AML-193 (cell line): Measurements from ENCODE around the gene KCTD1.

ENCODE experiments used
- DNase-seq, 2 experiments: peaks; one replicate each; lab custom pipeline; 2025; lab: John Stamatoyannopoulos, UW

Gene KCTD1

DNA sequence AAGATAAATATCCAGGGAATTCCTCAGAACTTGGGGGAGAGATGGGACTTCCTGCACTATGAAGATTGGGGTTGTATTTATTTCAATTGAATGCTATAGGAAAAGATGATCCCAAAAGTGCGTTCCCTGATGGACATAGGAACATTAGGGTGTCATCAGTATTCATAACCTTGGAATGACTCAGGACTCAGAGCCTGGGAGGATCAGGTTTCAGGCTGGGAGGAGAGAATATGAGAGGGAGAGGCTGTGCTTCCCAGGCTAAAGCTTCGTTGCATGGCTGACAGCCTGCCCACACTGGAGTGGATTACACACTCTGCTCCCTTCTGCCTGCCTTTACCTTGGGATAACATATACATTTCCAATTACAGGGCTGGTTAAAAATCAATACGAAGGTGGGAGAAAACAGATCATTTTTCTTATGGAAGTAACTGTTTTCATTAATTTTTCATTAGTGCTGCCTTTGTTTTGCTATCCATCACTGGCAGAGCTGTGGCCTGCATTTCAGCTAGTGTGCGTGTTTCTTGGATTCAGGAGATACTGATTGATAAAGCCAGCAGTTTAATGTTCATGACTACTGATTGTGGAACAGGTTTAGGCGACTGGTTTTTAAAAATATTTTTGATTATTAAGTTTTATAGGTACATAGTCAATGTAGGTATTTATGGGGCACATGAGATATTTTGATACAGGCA, 118.7 kb downstream of the KCTD1 start:
- DNase-seq: no peak

DNA sequence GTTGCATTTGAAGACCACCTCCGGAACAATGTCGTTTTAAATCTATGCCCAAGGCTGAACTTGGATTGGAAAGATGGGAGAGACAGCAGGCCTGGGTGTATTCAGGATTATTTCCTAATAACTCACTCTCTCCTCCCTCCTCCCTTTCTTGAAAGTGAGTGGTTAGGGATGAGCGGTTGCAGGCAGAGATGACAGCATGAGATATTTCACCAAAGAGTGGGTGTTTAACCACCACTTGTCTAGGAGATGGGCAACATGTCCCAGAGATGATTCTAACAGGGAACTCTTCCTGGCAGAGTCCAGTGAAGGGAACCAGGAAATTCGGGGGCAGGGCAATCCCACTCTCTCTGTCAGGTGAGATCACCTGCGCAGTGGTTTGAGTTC, 123.2 kb downstream of the KCTD1 start:
- no peak for DNase-seq

DNA sequence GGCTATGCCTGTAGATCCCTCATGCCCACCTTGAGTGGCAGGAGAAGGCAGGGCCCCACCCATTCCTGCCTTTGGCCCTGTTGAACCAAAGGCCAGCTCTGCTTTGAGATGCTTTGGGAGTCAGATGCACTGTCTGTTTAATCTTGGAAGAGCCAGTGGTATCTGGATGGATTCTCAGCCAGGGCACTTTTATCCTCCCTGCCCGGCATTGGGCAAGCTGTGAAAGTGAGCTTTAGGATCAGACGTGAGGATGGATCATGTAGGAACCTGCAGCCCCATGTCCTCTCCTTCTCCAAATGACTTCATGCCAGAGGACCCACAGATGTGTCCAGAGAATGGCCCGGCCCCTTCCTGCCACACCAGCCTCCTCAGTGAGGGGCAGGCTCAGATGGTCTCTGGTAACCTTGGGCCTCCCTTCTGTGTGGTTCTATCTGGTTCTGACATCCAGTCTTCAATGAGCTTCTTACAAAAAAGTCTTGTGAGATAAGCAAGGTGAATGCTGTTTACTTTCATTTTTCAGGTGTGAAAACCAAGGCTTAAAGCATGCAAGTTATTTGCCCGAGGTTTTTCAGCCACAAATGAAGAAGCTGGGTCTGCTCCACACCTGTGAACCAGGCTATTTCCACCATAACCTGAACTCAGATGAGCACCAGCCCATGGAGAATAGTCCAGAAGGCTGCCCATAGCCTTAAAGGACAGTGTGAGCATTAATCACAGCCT, 123.8 kb downstream of the KCTD1 start:
- DNase-seq: no peak

DNA sequence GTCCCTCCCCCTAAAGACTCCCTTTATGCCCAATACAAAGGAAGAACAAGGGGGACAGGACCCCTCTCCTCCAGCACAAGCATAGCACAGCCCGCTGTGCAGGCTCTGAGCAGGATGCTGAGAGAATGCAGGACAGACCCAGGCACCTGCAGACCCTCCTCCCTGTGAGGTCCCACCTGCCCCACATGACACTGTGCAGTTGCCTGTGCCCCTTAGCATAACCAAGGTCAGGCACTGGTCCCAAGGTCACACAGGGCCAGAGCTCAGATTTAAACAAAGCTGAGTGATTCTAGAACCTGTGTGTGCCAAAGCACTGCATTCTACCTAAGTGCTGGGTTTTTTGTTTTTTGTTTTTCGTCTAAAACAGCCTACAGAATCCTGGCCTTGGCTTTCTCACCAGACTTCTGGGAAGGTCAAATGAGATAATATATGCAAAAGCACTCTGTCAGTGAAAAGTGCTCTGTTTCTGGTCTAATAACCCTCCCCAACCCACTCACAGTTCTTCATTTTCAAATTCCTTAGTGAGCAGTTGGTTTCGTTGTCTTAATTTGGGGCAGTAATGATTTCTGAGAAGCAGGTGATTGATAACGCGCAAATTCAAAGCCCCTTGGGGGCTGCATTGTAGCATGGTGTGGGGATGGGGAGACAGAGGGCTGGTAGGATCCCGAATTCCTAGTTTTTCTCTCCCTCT, 125.7 kb downstream of the KCTD1 start:
- DNase-seq: no peak

DNA sequence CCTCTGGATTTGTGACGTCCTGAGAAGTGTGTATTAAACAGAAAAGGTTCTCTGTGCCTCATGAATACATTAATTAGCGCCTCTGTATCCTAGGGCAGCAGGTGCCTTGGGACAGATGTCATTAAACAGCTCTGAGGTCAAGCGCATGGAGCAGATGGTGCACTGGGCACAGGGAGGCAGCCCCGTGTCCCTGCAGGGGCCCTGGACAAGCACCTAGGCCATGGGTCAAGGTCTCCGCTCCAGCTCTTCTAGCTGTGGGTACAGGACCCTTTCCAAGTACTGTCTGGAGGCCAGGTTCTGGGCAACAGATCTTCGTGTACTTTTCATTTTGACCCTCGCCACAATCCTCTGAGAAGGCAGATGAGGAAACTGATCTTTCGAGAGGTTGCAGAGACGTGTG, 126.4 kb downstream of the KCTD1 start:
- no peak for DNase-seq

DNA sequence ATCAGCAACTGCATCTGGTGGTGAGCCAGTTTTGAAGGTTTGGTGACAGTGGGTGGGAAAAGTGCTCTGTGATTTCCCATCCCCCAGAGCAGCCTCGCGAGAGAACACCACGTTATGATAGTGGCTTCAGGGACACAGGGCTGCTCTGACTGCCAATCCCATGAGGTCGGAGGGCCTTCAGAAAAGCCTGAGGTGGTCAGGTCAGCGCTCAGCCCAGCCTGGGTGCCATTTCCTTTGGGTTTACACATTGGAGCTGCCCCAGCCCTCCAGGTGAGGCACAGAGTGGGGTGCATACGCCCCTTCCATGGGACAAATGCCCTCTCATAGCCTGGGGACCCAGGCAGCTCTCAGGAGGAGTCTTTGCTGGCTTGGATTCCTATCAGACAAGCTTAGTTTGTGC, 126.8 kb downstream of the KCTD1 start:
- DNase-seq: no peak

DNA sequence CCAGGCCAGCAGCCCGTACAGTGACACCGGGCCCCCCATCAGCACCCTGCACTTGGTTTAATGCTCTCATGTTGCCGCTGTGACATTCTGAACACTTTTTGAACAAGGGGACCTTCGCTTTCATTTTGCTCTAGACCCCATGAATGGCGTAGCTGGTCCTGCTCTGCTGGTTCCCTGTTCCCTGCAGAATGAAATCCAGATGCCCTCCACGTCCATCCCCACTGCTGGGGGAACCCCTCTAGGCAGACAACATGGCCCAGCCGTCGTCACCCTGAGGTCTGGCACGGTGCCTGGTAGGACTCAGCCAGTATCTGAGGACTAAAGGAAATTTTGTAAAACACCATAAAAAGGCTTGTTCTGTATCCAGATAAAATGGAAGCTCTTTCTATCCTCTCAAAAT, 128.6 kb downstream of the KCTD1 start:
- no peak for DNase-seq

DNA sequence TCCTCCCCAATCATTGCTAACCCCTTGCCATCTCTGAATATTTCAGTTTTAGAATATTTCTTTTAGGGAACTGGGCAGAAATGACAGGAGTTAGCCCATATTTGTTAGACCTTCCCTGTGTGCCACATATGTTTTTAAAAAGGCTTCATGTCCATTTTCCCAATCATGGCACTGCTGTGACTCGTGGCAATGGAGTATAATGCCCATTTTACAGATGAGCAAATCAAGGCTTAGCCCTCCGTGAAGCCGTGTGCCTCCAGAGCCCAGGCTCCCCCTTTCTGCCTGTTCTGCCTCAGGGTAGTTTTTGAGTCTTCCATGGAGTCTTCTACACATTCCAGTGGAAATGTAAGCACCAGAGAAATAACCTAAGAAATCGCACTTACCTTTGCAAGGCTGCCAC, 130.1 kb downstream of the KCTD1 start:
- no peak for DNase-seq

DNA sequence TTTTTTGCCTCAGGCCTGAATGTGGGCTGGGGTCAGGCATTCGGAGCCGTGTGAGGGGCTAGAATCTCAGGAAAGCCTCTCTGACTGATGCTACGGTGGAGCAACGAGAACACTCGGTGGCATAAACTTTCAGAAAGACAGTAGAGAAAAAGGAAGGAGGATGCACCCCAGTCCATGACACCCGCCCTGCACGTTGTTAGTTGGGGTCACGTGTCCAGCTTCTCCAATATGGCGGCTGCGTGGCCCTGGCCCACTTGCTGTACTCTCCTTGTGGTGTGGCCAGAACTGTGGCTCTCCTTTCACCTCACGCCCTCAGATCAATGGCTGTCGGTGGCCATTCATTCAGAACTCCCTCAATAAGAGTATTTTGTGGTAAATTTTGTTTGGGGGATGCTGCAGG, 131.2 kb downstream of the KCTD1 start:
- no peak for DNase-seq

DNA sequence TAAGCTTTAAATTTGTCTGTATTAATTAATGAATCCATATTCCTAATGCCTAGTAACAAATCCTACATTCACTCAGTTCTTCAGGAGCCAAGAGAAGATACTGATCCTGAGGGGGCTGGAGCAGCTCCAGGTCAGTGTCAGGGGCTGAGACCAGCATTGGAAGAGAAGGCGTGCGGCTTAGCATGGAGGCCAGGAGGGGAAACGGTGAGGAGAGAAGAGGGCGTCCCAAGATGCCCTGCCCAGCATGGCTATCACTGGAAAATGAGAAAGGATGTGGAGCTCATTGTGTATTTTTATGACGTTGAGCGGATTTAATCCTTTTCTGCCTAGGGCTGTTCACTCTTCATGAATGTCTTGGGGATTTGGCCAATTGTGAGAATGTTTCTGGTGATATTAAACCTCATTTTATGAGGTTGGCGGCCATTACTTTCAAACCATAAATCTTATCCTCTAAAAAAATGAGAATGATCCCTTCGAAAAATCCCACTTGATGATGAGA, 131.7 kb downstream of the KCTD1 start:
- no peak for DNase-seq

DNA sequence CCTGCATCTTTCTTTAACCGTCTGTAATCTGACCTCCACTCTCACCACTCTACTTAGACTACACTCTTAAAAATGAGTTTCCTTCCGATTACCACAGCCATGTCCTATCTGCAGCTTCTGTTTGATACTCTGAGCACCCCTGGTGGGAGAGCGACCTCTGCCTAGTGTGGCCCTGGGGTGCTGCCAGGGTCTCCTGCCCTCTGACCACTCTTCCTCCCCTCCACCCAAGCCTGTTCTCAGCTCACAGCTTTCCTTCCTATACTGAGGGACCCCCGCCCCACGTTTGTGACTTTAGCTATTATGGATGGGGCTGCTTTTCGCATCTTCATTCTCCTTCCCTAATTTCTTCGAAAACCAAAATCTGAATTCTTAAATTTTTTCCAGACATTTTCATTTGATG, 132.7 kb downstream of the KCTD1 start:
- DNase-seq: no peak

DNA sequence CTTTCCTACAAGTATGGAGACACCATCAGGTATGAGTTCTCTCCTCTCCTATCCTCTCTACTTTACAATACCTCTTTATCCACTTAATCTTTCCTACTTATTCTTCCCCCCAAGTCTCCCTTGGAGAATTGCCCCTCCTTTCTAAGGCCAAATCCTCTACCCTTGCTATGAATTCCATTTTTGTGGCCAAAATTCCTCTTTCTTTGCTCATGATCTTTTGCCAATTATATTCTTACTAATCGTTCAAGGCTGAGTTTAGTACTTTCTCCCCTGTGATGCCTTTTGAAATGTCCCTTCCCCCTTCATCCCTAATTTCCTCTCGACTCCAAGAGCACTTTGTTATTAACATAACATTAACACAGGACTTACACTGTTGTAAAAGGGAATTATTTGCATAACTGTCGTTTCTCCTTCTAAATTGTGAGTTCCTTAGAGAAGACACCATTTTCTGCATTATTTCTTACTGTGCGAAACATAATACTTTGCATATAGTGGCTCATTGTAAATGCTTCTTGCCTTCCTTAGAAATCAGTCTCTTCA, 133.4 kb downstream of the KCTD1 start:
- DNase-seq: no peak

DNA sequence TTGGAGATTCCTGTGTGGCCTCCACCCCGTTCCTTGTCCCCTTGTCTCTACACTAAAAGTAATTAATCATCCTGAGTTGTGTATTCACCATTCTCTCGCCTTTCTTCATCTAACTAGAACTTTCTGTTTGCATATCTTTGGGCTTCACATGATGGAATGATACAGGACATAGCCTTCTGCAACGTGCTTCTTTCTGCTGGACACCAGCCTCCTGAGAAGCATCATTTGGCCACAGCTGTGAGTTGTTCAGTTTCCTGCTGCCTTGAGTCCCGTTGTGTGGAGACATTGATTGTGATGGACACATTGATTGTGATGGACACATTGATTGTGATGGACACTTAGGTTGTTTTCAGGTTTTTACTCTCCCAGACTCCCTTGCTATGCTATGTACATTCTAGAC, 139.3 kb downstream of the KCTD1 start:
- DNase-seq: no peak

DNA sequence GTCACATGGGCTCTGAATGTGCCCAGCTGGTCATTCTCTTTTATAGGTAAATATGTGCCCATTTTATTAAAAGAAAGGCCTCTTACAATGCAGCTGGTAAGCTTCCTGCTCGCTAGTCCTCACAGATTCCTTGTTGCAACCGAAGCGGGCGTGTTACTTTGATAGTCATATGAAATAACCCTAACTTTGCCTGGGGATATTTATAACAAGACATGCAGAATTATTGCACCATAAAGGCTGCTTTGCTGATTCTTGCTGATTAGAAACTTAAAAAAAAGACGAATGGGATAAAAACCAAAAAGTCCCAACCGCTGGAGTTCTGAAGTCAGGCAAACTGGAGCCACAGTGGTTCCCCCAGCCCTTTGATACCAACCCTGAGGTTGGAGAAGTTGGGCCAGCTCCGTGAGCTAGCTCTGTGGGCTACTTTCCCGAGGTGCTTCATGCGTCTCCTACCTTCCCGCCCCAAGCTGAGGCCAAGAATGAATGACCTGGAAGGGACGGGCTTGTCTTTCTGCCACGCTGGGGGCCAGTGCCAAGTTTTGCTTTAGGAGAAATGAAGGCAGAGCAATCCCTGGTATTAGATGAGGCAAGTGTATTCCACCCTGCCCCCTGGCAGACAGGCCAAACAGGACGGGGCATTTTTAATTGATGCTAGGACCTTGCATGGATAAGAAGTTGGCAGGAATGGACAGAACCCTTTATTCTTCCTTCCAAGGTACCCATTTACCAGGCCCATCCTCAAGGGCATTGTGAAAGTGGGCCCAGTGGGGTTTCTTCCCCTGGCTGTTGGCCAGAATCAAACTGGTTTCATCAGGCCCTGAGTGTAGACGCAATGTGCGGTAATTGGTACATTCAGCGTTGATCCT, 140.4 kb downstream of the KCTD1 start:
- DNase-seq: no peak

DNA sequence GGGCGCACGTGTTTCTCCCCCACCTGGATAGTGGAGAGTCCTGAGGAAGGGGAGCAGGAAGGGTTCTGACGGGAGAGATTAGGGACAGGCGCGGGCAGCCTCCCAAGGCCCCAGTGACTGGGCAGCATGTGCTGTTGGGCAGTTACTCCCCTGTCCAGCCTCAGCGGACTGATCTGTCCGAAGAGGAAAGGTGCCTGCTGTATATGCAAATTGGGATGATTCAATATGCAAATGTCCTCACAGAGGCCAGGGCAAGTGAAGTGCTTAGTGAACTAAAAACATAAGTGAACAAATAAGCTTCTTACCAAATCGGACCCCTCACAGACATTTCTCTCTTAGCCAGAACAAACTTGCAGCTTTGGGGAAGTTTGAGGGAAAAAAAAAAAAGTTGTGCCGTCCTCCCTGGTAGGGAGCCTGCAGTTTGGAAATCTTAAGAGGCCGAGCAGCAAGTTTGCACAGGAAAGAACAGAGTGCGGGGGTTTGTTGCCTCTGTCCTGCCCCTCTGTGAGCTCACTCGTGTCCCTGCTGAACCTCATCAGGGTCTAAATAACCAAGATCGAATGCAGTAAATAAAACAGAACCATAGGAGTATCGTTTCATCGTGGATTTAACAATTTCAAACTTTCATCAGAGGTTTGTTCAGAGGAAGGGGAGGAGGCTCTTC, 141.4 kb downstream of the KCTD1 start:
- DNase-seq: no peak

DNA sequence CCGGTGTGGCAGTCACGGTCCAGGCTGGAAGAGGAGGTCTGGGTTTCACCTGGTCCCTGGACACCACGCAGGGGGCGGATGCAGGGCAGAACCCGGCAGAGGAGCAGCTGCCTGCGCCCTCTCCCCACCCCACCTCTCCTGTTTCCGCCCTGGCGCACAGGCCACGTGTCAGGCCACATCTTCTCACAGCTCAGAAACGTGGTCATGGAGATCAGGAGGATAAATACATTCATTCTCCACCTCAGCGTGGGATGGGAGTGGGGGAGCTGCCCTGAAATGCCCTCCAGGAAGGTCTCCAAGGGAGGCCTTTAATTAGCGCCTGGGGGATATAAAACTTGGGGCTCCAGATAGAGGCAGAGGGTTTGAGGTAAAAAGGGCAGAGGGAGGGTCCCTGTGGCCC, 142.0 kb downstream of the KCTD1 start:
- no peak for DNase-seq

DNA sequence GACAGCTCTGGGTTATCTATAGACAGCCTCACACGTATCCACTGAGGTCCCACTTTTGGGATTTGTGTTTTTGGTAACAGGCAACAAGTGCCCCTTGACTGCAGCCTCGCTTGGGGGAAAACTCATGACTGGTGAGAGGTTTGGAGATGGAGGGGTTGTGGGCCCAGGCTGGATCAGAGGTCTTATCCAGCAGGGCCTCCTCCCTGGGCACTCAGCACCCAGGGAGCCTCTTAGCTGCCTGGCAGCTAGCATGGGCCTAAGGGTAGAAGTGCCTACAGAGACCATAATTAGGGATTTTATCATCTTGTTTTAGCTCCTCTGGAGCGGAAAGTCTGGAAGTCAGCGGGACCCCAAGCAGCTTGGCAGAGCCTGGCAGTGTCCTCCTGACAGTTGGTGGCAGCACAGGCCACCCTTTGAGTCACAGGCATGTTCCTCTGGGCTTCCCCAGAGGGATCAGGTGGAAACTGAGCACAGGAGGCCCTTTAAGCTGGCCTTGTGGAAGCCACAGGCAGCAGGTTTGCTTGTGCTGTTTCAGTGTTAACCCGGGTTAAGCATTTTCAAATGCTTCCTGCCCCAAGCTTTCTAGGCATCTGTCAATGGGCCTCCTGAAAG, 143.1 kb downstream of the KCTD1 start:
- no peak for DNase-seq
